ENCODE data around the gene SORBS1. TPM values are rescaled to one million over a fixed set of nuclear protein-coding genes. Genes with fewer than 3 reads are reported as not detected.
A peak's percentile ranks its signal among the peaks of the same experiment; 100 is the strongest.

Gene SORBS1
- total and polyA plus RNA-seq, 4 donors: 13.1 to 68.9 (median 44.0) TPM

GRCh38 chr10:95286707-95287106, 274.5 kb downstream of the SORBS1 start:
- H3K27ac ChIP-seq (ENCODE audit: low read depth in 1 of 2, low read length in 1 of 2): peak overlapping the region; percentile 2 to 80
- no peak for ATAC-seq (ENCODE audit: insufficient read depth, low FRiP score)
- TF ChIP-seq CTCF (IDR thresholded peaks at IDR 0.05; ENCODE audit: control extremely low read depth, extremely low read depth): no peak
- no peak overlapping the region for H3K4me3 ChIP-seq
- DNase-seq: no peak
- H3K9ac ChIP-seq (ENCODE audit: insufficient read depth in 1 of 2, low read length in 2 of 2): no peak overlapping the region
- peaks cover 0 to 2% (median 0%) of the 10 kb centered on the region in 4 donors for H3K36me3 ChIP-seq (ENCODE audit: control insufficient read depth in 4 of 4, insufficient read depth in 4 of 4, low read length in 4 of 4)
- no peaks in the 10 kb centered on the region for H3K27me3 ChIP-seq (ENCODE audit: control insufficient read depth in 3 of 3, insufficient read depth in 3 of 3, low read length in 2 of 3)
- 30 to 67% methylated on average over 1 of the region's 1 CpG for WGBS, 2 donors
- H3K4me1 ChIP-seq (ENCODE audit: control insufficient read depth in 5 of 5, insufficient read depth in 5 of 5, low read length in 5 of 5): peaks cover 3 to 33% (median 11%) of the 10 kb centered on the region in 5 donors
- H3K9me3 ChIP-seq (ENCODE audit: control insufficient read depth in 4 of 4, insufficient read depth in 3 of 4, low read length in 3 of 4): no peaks in the 10 kb centered on the region

GRCh38 chr10:95285556-95285955, 275.6 kb downstream of the SORBS1 start:
- Histone ChIP-seq H3K9ac (ENCODE audit: insufficient read depth in 1 of 2, low read length in 2 of 2) (no peak overlapping the region), H3K36me3 (ENCODE audit: control insufficient read depth in 4 of 4, insufficient read depth in 4 of 4, low read length in 4 of 4) (peaks cover 0 to 2% (median 0%) of the 10 kb centered on the region in 4 donors), H3K4me3 (no peak overlapping the region), H3K27me3 (ENCODE audit: control insufficient read depth in 3 of 3, insufficient read depth in 3 of 3, low read length in 2 of 3) (no peaks in the 10 kb centered on the region), H3K4me1 (ENCODE audit: control insufficient read depth in 5 of 5, insufficient read depth in 5 of 5, low read length in 5 of 5) (peaks cover 3 to 45% (median 11%) of the 10 kb centered on the region in 5 donors), H3K27ac (ENCODE audit: low read depth in 1 of 2, low read length in 1 of 2) (no peak overlapping the region), H3K9me3 (ENCODE audit: control insufficient read depth in 4 of 4, insufficient read depth in 3 of 4, low read length in 3 of 4) (no peaks in the 10 kb centered on the region)
- no peak for ATAC-seq (ENCODE audit: insufficient read depth, low FRiP score)
- no peak for TF ChIP-seq CTCF (IDR thresholded peaks at IDR 0.05; ENCODE audit: control extremely low read depth, extremely low read depth)
- no peak for DNase-seq
- 87 to 96% methylated on average over 2 of the region's 2 CpGs for WGBS, 2 donors

- H3K27me3 ChIP-seq (ENCODE audit: control insufficient read depth in 3 of 3, insufficient read depth in 3 of 3, low read length in 2 of 3): no peaks in the 10 kb centered on the region
- no peak for TF ChIP-seq CTCF (IDR thresholded peaks at IDR 0.05; ENCODE audit: control extremely low read depth, extremely low read depth)
- no peaks in the 10 kb centered on the region for H3K9me3 ChIP-seq (ENCODE audit: control insufficient read depth in 4 of 4, insufficient read depth in 3 of 4, low read length in 3 of 4)
- H3K27ac ChIP-seq (ENCODE audit: low read depth in 1 of 2, low read length in 1 of 2): no peak overlapping the region
- peaks cover 0 to 2% (median 0%) of the 10 kb centered on the region in 4 donors for H3K36me3 ChIP-seq (ENCODE audit: control insufficient read depth in 4 of 4, insufficient read depth in 4 of 4, low read length in 4 of 4)
- no peak overlapping the region for H3K4me3 ChIP-seq
- 86 to 93% methylated on average over 3 of the region's 3 CpGs for WGBS, 2 donors
- DNase-seq (no peak), ATAC-seq (ENCODE audit: insufficient read depth, low FRiP score) (no peak)
- no peak overlapping the region for H3K9ac ChIP-seq (ENCODE audit: insufficient read depth in 1 of 2, low read length in 2 of 2)
- H3K4me1 ChIP-seq (ENCODE audit: control insufficient read depth in 5 of 5, insufficient read depth in 5 of 5, low read length in 5 of 5): peaks cover 3 to 49% (median 9%) of the 10 kb centered on the region in 5 donors
Observed at GRCh38 chr10:95284807-95285206, 276.4 kb downstream of the SORBS1 start.

- no peak overlapping the region for H3K9ac ChIP-seq (ENCODE audit: insufficient read depth in 1 of 2, low read length in 2 of 2)
- no peak for DNase-seq
- 76 to 93% methylated on average over 3 of the region's 3 CpGs for WGBS, 2 donors
- H3K4me1 ChIP-seq (ENCODE audit: control insufficient read depth in 5 of 5, insufficient read depth in 5 of 5, low read length in 5 of 5): peaks cover 0 to 53% (median 5%) of the 10 kb centered on the region in 5 donors
- H3K36me3 ChIP-seq (ENCODE audit: control insufficient read depth in 4 of 4, insufficient read depth in 4 of 4, low read length in 4 of 4): peaks cover 0 to 2% (median 0%) of the 10 kb centered on the region in 4 donors
- H3K9me3 ChIP-seq (ENCODE audit: control insufficient read depth in 4 of 4, insufficient read depth in 3 of 4, low read length in 3 of 4): no peaks in the 10 kb centered on the region
- no peaks in the 10 kb centered on the region for H3K27me3 ChIP-seq (ENCODE audit: control insufficient read depth in 3 of 3, insufficient read depth in 3 of 3, low read length in 2 of 3)
- no peak overlapping the region for H3K27ac ChIP-seq (ENCODE audit: low read depth in 1 of 2, low read length in 1 of 2)
- no peak for ATAC-seq (ENCODE audit: insufficient read depth, low FRiP score)
- TF ChIP-seq CTCF (IDR thresholded peaks at IDR 0.05; ENCODE audit: control extremely low read depth, extremely low read depth): no peak
- H3K4me3 ChIP-seq: no peak overlapping the region
Observed at GRCh38 chr10:95282107-95282506, 279.1 kb downstream of the SORBS1 start.

Data from lung (tissue), 12 donors.